Rectal smooth muscle tissue (tissue), 1 donor: ENCODE data around the gene DGCR6L.
"Not testable (repeated sequence)": the region's sequence is repeated elsewhere in the genome, so short reads cannot be mapped to it uniquely, and the experiment has no call there.

ENCODE experiments used
- H3K27ac ChIP-seq: one replicate; pipeline ENCODE4 v1.7.0; 2013; ENCODE audit warnings: low read depth, low read length, inconsistent platforms
- H3K27me3 ChIP-seq: one replicate; pipeline ENCODE4 v1.7.0; 2013; ENCODE audit warnings: low read length; ENCODE audit not compliant: control insufficient read depth, insufficient read depth
- H3K36me3 ChIP-seq: one replicate; pipeline ENCODE4 v1.7.0; 2013; ENCODE audit warnings: low read length; ENCODE audit not compliant: control insufficient read depth, insufficient read depth
- H3K4me1 ChIP-seq: one replicate; pipeline ENCODE4 v1.7.0; 2013; ENCODE audit warnings: low read length; ENCODE audit not compliant: control insufficient read depth, insufficient read depth
- H3K4me3 ChIP-seq: one replicate; pipeline ENCODE4 v1.7.0; 2013; ENCODE audit warnings: low read length
- H3K9ac ChIP-seq: one replicate; pipeline ENCODE4 v1.7.0; 2013; ENCODE audit warnings: low read length

The DGCR6L gene

DNA sequence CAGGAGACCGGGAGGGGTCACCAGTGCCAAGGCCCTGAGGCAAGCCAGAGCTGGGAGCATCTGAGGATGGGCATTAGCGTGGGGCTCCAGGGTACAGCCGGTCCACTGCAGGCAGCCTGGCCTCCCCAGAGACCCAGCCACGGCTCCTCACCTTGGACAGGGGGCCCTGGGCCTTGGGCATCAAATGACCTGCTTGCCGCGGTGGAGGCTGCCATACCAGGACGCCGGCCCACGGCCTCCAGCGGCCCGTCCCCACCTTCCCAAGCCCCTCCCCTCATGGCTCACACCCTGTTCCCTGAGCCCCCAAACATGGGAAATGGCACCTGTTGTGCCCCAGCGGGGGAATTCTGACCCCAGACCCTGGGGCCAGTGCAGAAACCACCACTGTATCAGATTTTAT, 39.0 kb downstream of the DGCR6L start:
- H3K9ac ChIP-seq = no peak overlapping the region
- H3K27me3 ChIP-seq = no peaks in the 10 kb centered on the region
- no peaks in the 10 kb centered on the region for H3K4me1 ChIP-seq

DNA sequence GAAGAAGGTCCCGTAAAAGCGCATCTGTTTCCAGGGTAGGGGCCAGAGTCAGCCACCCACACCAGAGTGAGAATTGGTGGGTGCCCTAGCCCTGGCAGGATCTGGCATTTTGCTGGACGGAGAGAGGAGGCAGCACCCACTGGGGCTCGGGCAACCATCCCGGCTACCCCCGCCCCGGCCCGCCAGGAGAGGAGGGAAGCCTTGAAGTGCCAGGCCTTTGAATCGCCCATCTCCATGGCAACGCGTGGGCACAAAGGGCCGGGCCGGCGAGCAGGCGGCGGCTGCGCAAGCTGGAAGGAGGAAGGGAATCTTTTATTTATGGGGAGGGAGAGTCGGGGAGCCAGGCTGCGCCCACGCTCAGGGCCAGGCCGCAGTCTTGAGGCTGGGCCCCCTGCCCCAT, 39.7 kb downstream of the DGCR6L start:
- not testable (repeated sequence) for H3K4me3 ChIP-seq, H3K9ac ChIP-seq, H3K4me1 ChIP-seq, H3K36me3 ChIP-seq, H3K27me3 ChIP-seq, H3K27ac ChIP-seq

More for the DNA sequence above, 39.0 kb downstream of the DGCR6L start:
- no peak overlapping the region for H3K27ac ChIP-seq
- no peaks in the 10 kb centered on the region for H3K36me3 ChIP-seq
- H3K4me3 ChIP-seq = no peak overlapping the region

DNA sequence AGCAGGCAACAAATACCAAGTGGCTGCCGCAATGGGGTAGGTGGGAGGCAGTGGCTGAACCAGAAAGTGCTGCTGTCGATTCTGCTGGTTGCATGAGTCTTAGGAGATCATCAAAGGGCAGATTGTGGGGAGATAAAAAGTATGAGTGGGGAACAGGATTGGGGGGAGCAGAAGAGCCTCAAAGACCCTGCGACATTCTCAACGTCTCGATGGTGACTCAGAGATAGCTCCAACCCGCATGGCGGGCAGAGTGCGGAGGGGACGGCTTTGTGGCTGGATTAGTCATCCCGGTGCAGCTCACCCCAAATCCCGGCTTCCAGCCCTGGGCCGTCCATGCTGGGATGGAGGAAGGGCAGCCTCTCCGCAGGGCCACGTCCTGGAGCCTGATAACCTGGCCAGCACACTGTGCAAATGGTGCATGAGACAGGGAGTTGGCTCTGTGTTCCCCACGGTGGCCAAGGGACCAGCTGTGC, 40.2 kb downstream of the DGCR6L start:
- H3K9ac ChIP-seq = no peak overlapping the region
- no peaks in the 10 kb centered on the region for H3K4me1 ChIP-seq
- no peaks in the 10 kb centered on the region for H3K36me3 ChIP-seq
- H3K27me3 ChIP-seq = no peaks in the 10 kb centered on the region
- no peak overlapping the region for H3K4me3 ChIP-seq
- no peak overlapping the region for H3K27ac ChIP-seq

DNA sequence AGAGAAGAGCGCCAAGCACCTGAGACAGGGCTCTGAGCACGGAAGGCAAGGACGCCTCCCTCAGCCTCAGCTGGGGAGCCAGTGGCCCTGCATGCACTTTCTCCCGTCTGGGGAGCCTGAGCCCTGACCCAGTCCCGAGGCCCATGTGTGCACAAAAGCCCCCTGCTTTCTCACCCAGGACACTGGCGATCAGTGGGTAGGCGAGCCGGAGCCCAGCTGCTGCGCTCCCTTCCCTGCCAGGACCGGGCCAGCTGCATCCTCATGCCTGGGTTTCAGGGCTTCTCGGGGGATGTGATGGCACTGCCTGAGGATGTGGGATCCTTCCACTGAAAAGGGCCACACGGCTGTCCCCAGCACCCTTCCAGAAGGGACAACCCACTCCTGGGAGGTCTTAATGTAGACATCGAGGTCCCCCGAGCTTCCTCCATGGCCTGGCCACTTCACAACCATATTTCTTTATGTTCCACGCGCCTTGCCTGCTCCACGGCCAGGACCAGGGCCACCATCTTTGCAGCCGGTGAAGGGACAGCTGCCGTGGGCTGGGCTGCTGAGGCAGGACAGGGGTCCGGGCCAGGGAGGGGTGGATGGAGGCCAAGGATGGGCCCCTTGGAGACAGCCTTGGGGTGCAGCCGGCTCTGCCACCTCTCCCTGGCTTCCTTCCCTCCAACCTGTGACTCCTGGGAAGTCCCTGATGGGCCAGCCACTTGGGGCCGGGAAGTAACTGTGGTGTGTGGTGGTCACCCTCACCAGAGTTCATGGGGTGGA, 41.0 kb downstream of the DGCR6L start:
- not testable (repeated sequence) for H3K9ac ChIP-seq, H3K4me1 ChIP-seq, H3K4me3 ChIP-seq, H3K27me3 ChIP-seq, H3K27ac ChIP-seq, H3K36me3 ChIP-seq

DNA sequence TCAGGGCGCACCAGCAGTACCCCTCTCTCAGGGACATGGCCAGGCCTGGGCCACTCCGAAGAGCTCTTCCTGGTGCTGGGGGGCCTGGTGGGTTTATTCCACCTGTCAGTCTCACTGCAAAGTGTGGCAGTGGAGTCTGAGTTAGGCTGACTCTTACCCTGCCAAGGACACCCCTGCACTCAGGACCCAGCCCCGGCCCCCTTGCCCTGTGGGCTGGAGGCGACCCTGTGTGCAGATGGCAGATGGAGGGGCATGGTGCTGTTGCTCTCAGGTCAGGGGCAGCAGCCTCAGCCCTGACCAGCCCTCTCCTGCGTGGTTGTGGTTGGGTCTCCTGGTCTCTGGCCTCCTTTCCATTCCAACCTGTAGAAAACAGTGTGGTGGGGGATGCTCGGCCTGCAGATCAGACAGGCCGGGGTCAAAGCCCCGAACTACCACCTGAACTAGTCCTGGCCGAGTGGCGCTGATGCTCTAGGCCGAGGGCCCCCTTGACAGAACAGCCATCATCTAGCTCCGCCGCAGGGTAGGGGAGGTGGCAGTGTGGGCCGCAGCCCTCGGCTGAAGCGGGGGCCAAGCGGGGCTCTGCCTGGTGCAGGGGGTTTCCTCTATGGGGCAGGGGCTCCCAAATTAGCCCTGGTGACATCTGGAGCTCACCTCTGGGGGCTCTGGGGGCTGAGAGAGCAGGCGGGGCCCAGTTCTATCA, 41.8 kb downstream of the DGCR6L start:
- H3K27ac ChIP-seq, H3K4me3 ChIP-seq, H3K36me3 ChIP-seq, H3K4me1 ChIP-seq, H3K27me3 ChIP-seq, H3K9ac ChIP-seq: not testable (repeated sequence)

DNA sequence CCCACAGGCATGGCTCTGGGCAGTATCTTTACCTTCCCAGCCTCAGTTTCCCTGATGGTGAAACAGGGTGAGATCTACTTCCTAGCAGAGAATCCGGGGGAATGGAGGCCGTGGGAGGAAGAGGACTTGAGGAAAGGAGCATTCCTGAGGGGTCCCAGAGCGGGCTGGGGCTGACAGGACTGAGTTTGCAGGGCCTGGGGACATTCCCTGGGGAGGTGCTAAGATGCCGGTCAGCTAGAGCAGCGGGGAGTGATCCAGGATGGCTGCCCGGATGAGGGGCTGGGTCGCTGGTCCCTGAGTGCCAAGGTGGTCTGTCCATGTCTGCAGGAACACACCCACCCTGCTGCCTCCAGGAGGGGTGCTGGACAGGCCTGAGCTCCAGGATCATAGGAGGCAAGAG, 43.4 kb downstream of the DGCR6L start:
- H3K9ac ChIP-seq = no peak overlapping the region
- H3K4me3 ChIP-seq = no peak overlapping the region
- H3K27me3 ChIP-seq = no peaks in the 10 kb centered on the region
- no peaks in the 10 kb centered on the region for H3K4me1 ChIP-seq
- no peak overlapping the region for H3K27ac ChIP-seq
- no peaks in the 10 kb centered on the region for H3K36me3 ChIP-seq

DNA sequence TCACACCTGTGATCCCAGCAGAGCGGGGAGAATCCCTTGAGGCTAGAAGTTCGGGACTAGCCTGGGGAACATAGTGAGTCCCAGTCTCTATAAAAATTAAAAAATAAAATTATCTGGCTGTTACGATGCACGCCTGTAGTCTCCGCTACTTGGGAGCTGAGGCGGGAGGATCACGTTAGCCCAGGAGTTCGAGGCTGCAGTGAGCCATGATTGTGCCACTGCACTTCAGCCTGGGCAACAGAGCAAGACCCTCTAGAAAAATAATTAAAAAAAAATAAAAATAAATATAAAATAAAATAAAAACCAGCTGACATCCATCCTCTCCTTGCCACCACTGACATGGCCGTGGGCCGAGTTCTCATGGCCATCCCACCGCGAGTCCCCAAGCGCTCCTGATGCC, 44.0 kb downstream of the DGCR6L start:
- no peak overlapping the region for H3K4me3 ChIP-seq
- H3K9ac ChIP-seq = no peak overlapping the region
- H3K36me3 ChIP-seq = no peaks in the 10 kb centered on the region
- no peak overlapping the region for H3K27ac ChIP-seq
- H3K27me3 ChIP-seq = no peaks in the 10 kb centered on the region
- no peaks in the 10 kb centered on the region for H3K4me1 ChIP-seq

DNA sequence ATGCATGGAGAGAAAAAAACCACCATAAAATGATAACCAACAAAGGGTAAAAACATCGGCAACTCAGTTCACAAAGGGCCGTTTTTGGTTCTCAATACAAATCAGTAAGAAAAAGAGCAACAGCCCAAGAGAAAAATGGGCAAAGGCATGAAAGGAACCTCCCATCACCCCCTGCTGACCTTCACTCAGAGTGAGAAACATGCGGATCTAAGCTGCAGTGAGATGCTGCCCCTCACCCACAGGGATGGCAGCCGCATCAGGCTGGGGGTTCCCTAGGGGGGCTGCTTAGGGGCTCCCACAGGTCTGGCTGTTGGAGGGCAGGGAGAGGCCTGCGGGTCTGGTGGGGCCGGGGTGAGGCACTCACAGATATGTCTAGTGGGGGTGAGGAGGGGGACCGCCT, 44.5 kb downstream of the DGCR6L start:
- H3K9ac ChIP-seq, H3K4me3 ChIP-seq, H3K4me1 ChIP-seq, H3K36me3 ChIP-seq, H3K27ac ChIP-seq, H3K27me3 ChIP-seq: not testable (repeated sequence)

DNA sequence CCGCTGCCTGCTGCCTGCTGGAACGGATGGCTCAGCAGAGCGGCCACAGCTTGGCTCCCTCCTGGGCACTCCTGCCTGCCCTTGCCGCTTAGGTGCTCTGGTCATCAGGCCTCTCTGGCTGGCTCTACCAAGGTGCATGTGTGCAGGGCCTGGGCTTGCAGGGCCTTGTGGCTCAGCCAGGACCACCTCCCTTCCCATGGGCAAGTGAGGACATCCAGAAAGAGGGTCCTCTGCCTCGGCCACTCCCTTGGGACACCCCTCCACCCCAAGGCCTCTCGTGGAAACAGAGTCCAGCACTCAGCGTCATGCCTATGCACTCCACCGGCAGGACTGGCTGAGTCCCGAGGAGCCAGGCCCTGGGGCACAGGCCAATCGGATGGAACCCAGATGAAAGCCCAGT, 45.5 kb downstream of the DGCR6L start:
- not testable (repeated sequence) for H3K36me3 ChIP-seq, H3K27ac ChIP-seq, H3K4me1 ChIP-seq, H3K27me3 ChIP-seq, H3K4me3 ChIP-seq, H3K9ac ChIP-seq

DNA sequence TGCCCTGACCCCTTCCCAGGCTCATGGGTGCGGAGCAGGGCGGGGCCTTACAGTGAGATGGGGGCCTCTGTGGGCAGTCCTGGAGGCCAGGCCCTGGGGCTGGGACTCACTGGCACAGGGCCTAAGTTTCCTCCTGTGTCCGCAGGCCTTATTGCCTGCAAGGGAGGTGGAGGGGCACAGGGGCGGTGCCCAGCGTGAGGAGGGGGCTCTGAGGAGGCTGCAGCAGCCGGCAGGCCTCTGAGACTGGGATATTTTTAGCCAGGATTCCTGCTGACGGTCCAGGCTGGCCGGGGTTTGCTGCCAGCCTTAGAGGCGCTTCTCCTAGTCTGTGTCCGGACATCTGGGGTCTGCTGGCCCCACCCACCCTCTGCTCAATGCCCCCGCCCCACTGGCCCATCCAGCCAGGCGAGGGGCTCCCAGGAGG, 46.1 kb downstream of the DGCR6L start:
- no peak overlapping the region for H3K9ac ChIP-seq
- peaks cover 3% of the 10 kb centered on the region for H3K27me3 ChIP-seq
- no peaks in the 10 kb centered on the region for H3K36me3 ChIP-seq
- H3K4me1 ChIP-seq = no peaks in the 10 kb centered on the region
- no peak overlapping the region for H3K27ac ChIP-seq
- H3K4me3 ChIP-seq = no peak overlapping the region

DNA sequence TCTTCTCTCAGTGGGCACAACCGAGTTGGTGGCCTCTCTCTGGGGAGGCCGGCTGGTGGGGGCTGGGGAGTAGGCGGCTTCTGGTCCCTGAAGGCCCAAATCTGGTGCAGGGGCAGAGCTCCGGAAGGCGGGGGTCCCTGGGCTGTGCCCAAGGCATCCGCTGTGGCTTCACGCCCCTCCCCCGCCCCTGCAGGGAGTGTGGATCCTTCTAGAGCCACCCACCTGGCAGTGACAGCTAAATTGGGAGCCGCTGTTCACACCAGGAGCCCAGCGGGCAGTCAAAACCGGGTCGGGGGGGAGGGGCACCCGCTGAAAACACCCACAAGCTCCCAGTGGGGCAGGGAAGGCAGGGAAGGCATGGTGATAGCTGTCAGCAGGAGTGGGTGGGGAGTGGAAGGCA, 47.2 kb downstream of the DGCR6L start:
- Histone ChIP-seq H3K4me1 (no peaks in the 10 kb centered on the region), H3K36me3 (no peaks in the 10 kb centered on the region), H3K27ac (no peak overlapping the region), H3K4me3 (no peak overlapping the region), H3K9ac (no peak overlapping the region), H3K27me3 (peaks cover 3% of the 10 kb centered on the region)

DNA sequence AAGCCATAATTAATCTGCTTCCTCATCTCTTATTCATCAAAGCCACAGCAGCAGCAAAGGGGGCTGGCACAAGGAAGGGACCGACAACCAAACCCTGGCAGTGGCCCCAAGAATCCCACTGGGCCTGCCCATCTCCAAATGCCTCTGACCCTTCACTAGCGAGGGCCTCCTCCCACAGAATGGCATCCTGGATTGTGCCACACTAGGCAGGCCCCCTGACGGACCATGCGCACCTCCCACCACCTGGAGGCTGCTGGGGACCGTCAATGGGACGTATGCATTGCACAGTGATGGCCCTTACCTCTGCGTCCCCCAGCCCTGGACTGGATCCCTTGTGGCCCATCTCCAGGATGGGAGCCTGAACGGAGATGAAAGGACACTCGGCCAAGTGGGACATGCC, 47.7 kb downstream of the DGCR6L start:
- H3K27me3 ChIP-seq = peaks cover 3% of the 10 kb centered on the region

More for the DNA sequence above, 47.7 kb downstream of the DGCR6L start:
- Histone ChIP-seq H3K36me3 (no peaks in the 10 kb centered on the region), H3K4me3 (no peak overlapping the region), H3K9ac (no peak overlapping the region), H3K4me1 (no peaks in the 10 kb centered on the region), H3K27ac (no peak overlapping the region)
